ENCODE measurements around the gene LGALS7. TPM values are rescaled to one million over a fixed set of nuclear protein-coding genes. Genes with fewer than 3 reads are reported as not detected.
"Not testable (repeated sequence)": the region's sequence is repeated elsewhere in the genome, so short reads cannot be mapped to it uniquely, and the experiment has no call there.

The LGALS7 gene
- total RNA-seq, 6 experiments from 2014 or later, result not detected

GRCh38 chr19:38815059-38816001, 42.0 kb upstream of the LGALS7 start:
- no peaks in the 10 kb centered on the region for H3K9me3 Mint-ChIP-seq
- DNase-seq, result no peak
- no peak overlapping the region for H3K27ac Mint-ChIP-seq
- no peak overlapping the region for H3K4me3 Mint-ChIP-seq
- TF ChIP-seq CTCF (IDR thresholded peaks at IDR 0.05), result no peak
- no peaks in the 10 kb centered on the region for H3K4me1 Mint-ChIP-seq (ENCODE audit: low read depth)
- H3K36me3 Mint-ChIP-seq (ENCODE audit: low read depth), result no peaks in the 10 kb centered on the region
- peaks cover 1% of the 10 kb centered on the region for H3K27me3 Mint-ChIP-seq (ENCODE audit: insufficient read depth)

- DNase-seq; H3K27me3 Mint-ChIP-seq (ENCODE audit: insufficient read depth); H3K9me3 Mint-ChIP-seq; H3K27ac Mint-ChIP-seq; H3K36me3 Mint-ChIP-seq (ENCODE audit: low read depth); H3K4me3 Mint-ChIP-seq; H3K4me1 Mint-ChIP-seq (ENCODE audit: low read depth): not testable (repeated sequence)
These were observed 40.6 kb upstream of the LGALS7 start for GRCh38 chr19:38813932-38814331.

GRCh38 chr19:38813323-38813722, 40.0 kb upstream of the LGALS7 start:
- no peak for DNase-seq
- no peak overlapping the region for H3K4me3 Mint-ChIP-seq
- H3K27ac Mint-ChIP-seq, result no peak overlapping the region
- no peaks in the 10 kb centered on the region for H3K4me1 Mint-ChIP-seq (ENCODE audit: low read depth)
- no peaks in the 10 kb centered on the region for H3K36me3 Mint-ChIP-seq (ENCODE audit: low read depth)
- H3K27me3 Mint-ChIP-seq (ENCODE audit: insufficient read depth), result peaks cover 1% of the 10 kb centered on the region
- H3K9me3 Mint-ChIP-seq, result no peaks in the 10 kb centered on the region
- TF ChIP-seq CTCF (IDR thresholded peaks at IDR 0.05), result no peak

- no peak for TF ChIP-seq CTCF (IDR thresholded peaks at IDR 0.05)
- DNase-seq, result no peak
- H3K36me3 Mint-ChIP-seq (ENCODE audit: low read depth), result no peaks in the 10 kb centered on the region
- H3K27ac Mint-ChIP-seq, result no peak within 1 kb of the TSS
- H3K27me3 Mint-ChIP-seq (ENCODE audit: insufficient read depth), result peaks cover 1% of the 10 kb centered on the region
- H3K4me1 Mint-ChIP-seq (ENCODE audit: low read depth), result no peaks in the 10 kb centered on the region
- no peak within 1 kb of the TSS for H3K4me3 Mint-ChIP-seq
- no peaks in the 10 kb centered on the region for H3K9me3 Mint-ChIP-seq
These were observed 39.6 kb upstream of the LGALS7 start, which contains the start of gene LGALS4 for GRCh38 chr19:38812841-38813320. Gene LGALS4 (minus strand): TSS chr19:38812945. CDS start chr19:38812886, 59 bp downstream.

- TF ChIP-seq CTCF (IDR thresholded peaks at IDR 0.05), result no peak
- peaks cover 1% of the 10 kb centered on the region for H3K27me3 Mint-ChIP-seq (ENCODE audit: insufficient read depth)
- no peaks in the 10 kb centered on the region for H3K9me3 Mint-ChIP-seq
- no peak overlapping the region for H3K27ac Mint-ChIP-seq
- no peak overlapping the region for H3K4me3 Mint-ChIP-seq
- H3K4me1 Mint-ChIP-seq (ENCODE audit: low read depth), result no peaks in the 10 kb centered on the region
- no peaks in the 10 kb centered on the region for H3K36me3 Mint-ChIP-seq (ENCODE audit: low read depth)
- no peak for DNase-seq
These were observed 38.9 kb upstream of the LGALS7 start for GRCh38 chr19:38812009-38812840.

Data from HFFc6 (cell line).